B cell (primary cell): ENCODE data around the gene MTF2. TPM values are rescaled to one million over a fixed set of nuclear protein-coding genes. Genes with fewer than 3 reads are reported as not detected.

ENCODE experiments used
- ATAC-seq: fragments of 200-7000 bp; cut with Tn5 transposase; one replicate; pipeline ENCODE4 v1.10.0; 2021; ENCODE audit warnings: low read depth, mild to moderate bottlenecking, moderate number of reproducible peaks, moderate library complexity
- CTCF ChIA-PET: fragments of 350-600 bp; sonication (Branson Sonifier 250); formaldehyde crosslinking; loops from one replicate; lab custom pipeline; 2021; ENCODE audit warnings: antibody characterized with exemption, inconsistent platforms; lab: Charles Lee
- POLR2A ChIA-PET: fragments of 350-600 bp; sonication (Branson Sonifier 250); formaldehyde crosslinking; loops from one replicate; lab custom pipeline; 2021; ENCODE audit warnings: antibody characterized with exemption; lab: Charles Lee
- DNase-seq: peaks from one replicate; pipeline ENCODE4 v3.0.0; 2013
- H2AFZ ChIP-seq: 2 replicates; pipeline ENCODE4 v1.6.1; 2012; ENCODE audit warnings: mild to moderate bottlenecking, low read depth, low read length; ENCODE audit not compliant: insufficient read depth, poor library complexity, severe bottlenecking
- H3K27ac ChIP-seq, 2 donors: 1 replicate in 1 of 2; 2 replicates in 1 of 2; pipeline ENCODE4 v1.5.1; 2012 to 2013; ENCODE audit warnings: low read length in 2 of 2, mild to moderate bottlenecking in 2 of 2, moderate library complexity in 1 of 2
- H3K27me3 ChIP-seq, 4 experiments: fragments of 200-600 bp in 1 of 4; sonication (generic) in 1 of 4; replicated peaks in 1 of 4; 1 replicate in 2 of 4; 2 replicates in 2 of 4; pipeline versions ENCODE4 v1.6.1 to v1.7.0; 2013 to 2016; ENCODE audit warnings: low read length in 3 of 4, mild to moderate bottlenecking in 2 of 4, mixed read lengths in 1 of 4, moderate library complexity in 1 of 4; ENCODE audit not compliant: insufficient read depth in 4 of 4, control insufficient read depth in 3 of 4; ENCODE audit errors: control extremely low read depth in 1 of 4
- H3K36me3 ChIP-seq, 2 experiments: replicated peaks in 1 of 2; 1 replicate in 1 of 2; 2 replicates in 1 of 2; pipeline versions ENCODE4 v1.6.1 to v1.7.1; 2013; ENCODE audit warnings: low read length in 1 of 2; ENCODE audit not compliant: insufficient read depth in 2 of 2, control insufficient read depth in 1 of 2; ENCODE audit errors: control extremely low read depth in 1 of 2, extremely low read depth in 1 of 2
- H3K4me1 ChIP-seq, 2 donors: fragments of 200-600 bp in 1 of 2; sonication (generic) in 1 of 2; 1 replicate in 1 of 2; 2 replicates in 1 of 2; pipeline versions ENCODE4 v1.5.1 to v1.6.1; 2013 to 2017; ENCODE audit warnings: low read length in 2 of 2; ENCODE audit not compliant: control insufficient read depth in 2 of 2, insufficient read depth in 2 of 2
- H3K4me2 ChIP-seq: replicated peaks from 2 replicates; pipeline ENCODE3; 2012; ENCODE audit warnings: mild to moderate bottlenecking, low read depth, low read length; ENCODE audit not compliant: poor library complexity, severe bottlenecking
- H3K4me3 ChIP-seq, 5 experiments: fragments of 200-600 bp in 1 of 5; sonication (generic) in 1 of 5; 1 replicate in 3 of 5; 2 replicates in 2 of 5; pipeline versions ENCODE4 v1.5.1 to v1.7.0; 2011 to 2016; ENCODE audit warnings: low read length in 4 of 5, mild to moderate bottlenecking in 4 of 5, low read depth in 2 of 5, control low read depth in 1 of 5, moderate library complexity in 1 of 5; ENCODE audit not compliant: insufficient read depth in 1 of 5; ENCODE audit errors: control extremely low read depth in 1 of 5, extremely low read depth in 1 of 5
- H3K79me2 ChIP-seq: fragments of 200-600 bp; sonication (generic); one replicate; pipeline ENCODE4 v1.6.0; 2016; ENCODE audit warnings: low read length; ENCODE audit not compliant: control insufficient read depth, insufficient read depth
- H3K9ac ChIP-seq: fragments of 200-600 bp; sonication (generic); 2 replicates; pipeline ENCODE4 v1.6.1; 2017; ENCODE audit warnings: mild to moderate bottlenecking, low read length, moderate library complexity
- H3K9me3 ChIP-seq, 3 donors: one replicate each; pipeline versions ENCODE4 v1.6.1 to v1.7.1; 2013; ENCODE audit warnings: low read length in 2 of 3; ENCODE audit not compliant: control insufficient read depth in 2 of 3, insufficient read depth in 1 of 3; ENCODE audit errors: control extremely low read depth in 1 of 3
- H4K20me1 ChIP-seq: 2 replicates; pipeline ENCODE4 v1.6.0; 2012; ENCODE audit warnings: mild to moderate bottlenecking, low read length; ENCODE audit not compliant: insufficient read depth, control insufficient read depth, poor library complexity, severe bottlenecking
- H3K27ac Mint-ChIP-seq: one replicate; pipeline ENCODE4 v1.8.0; 2021; ENCODE audit warnings: mixed read lengths
- H3K27me3 Mint-ChIP-seq: one replicate; pipeline ENCODE4 v1.8.0; 2021; ENCODE audit warnings: mixed read lengths
- H3K4me1 Mint-ChIP-seq: one replicate; pipeline ENCODE4 v1.8.0; 2021; ENCODE audit warnings: mixed read lengths
- H3K4me3 Mint-ChIP-seq: one replicate; pipeline ENCODE4 v1.8.0; 2021; ENCODE audit warnings: mixed read lengths
- H3K9me3 Mint-ChIP-seq: one replicate; pipeline ENCODE4 v1.8.0; 2022; ENCODE audit warnings: mixed read lengths; ENCODE audit not compliant: insufficient read depth
- CTCF ChIP-seq: fragments of 200-600 bp; IDR thresholded peaks from one replicate; pipeline ENCODE4 v1.8.0; 2022; ENCODE audit warnings: antibody characterized with exemption, mild to moderate bottlenecking
- EZH2 ChIP-seq: IDR thresholded peaks from 2 replicates; pipeline ENCODE4 v1.6.1; 2012; ENCODE audit warnings: borderline replicate concordance, low read depth, mild to moderate bottlenecking, moderate library complexity, low read length; ENCODE audit not compliant: insufficient read depth, poor library complexity, severe bottlenecking
- WGBS: methylation state at CpG from one replicate; pipeline ENCODE4 v1.1.5; 2013; ENCODE audit warnings: missing lambda C conversion rate; ENCODE audit not compliant: insufficient coverage; 5-methylcytosine and 5-hydroxymethylcytosine counted together
- intact Hi-C: fragments of 100-400 bp; cut with micrococcal nuclease; formaldehyde crosslinking; loops from one replicate; pipeline ENCODE4 v1.10.0; 2022
- polyA plus RNA-seq: library from polyadenylated mRNA; depleted of rRNA; stranded (reverse); fragments of >200 nt; gene quantifications from 2 replicates; pipeline ENCODE4 v1.2.3, GENCODE V29; 2012
- total RNA-seq, 2 donors: library from RNA; stranded (reverse); fragments of 120-200 nt in 1 of 2; gene quantifications; 1 replicate in 1 of 2; 2 replicates in 1 of 2; pipeline versions ENCODE4 v1.2.3 to v1.2.4, GENCODE V29; 2013 to 2022

The MTF2 gene
- total and polyA plus RNA-seq, 2 donors (not counting 1 experiment from before 2014, with no cell fraction given), result 19.5 to 68.6 TPM

GRCh38 chr1:93142161-93142560 lies 63.1 kb downstream of the MTF2 start:
- H3K4me3 ChIP-seq, result no peak overlapping the region
- no peaks in the 10 kb centered on the region for H3K9me3 ChIP-seq
- intact Hi-C loops, result no loop called here
- DNase-seq (no peak), ATAC-seq (no peak)
- ChIA-PET CTCF (no interaction called here), POLR2A (no interaction called here)
- no peaks in the 10 kb centered on the region for H4K20me1 ChIP-seq
- TF ChIP-seq EZH2 (no peak), CTCF (no peak)
- WGBS, result 92% methylated on average over 1 of the region's 2 CpGs
- no peaks in the 10 kb centered on the region for H3K4me1 ChIP-seq
- H3K79me2 ChIP-seq, result no peaks in the 10 kb centered on the region
- H3K4me1 Mint-ChIP-seq, result no peaks in the 10 kb centered on the region
- no peak overlapping the region for H3K9ac ChIP-seq
- H3K4me2 ChIP-seq, result no peak overlapping the region
- no peak overlapping the region for H3K4me3 Mint-ChIP-seq
- no peaks in the 10 kb centered on the region for H3K27me3 ChIP-seq
- H3K36me3 ChIP-seq, result peaks cover 11 to 23% of the 10 kb centered on the region in 2 experiments
- no peak overlapping the region for H3K27ac Mint-ChIP-seq
- H3K9me3 Mint-ChIP-seq, result no peaks in the 10 kb centered on the region
- no peaks in the 10 kb centered on the region for H3K27me3 Mint-ChIP-seq
- H2AFZ ChIP-seq, result no peak overlapping the region
- H3K27ac ChIP-seq, result no peak overlapping the region

- Histone ChIP-seq H4K20me1 (no peaks in the 10 kb centered on the region), H3K27me3 (no peaks in the 10 kb centered on the region), H3K9ac (no peak overlapping the region), H3K4me1 (no peaks in the 10 kb centered on the region), H3K4me2 (no peak overlapping the region), H3K9me3 (no peaks in the 10 kb centered on the region), H3K79me2 (no peaks in the 10 kb centered on the region), H3K27ac (no peak overlapping the region), H2AFZ (no peak overlapping the region), H3K36me3 (peaks cover 9 to 19% of the 10 kb centered on the region in 2 experiments), H3K4me3 (no peak overlapping the region)
- CTCF ChIA-PET, result interaction anchor here (1.2 kb wide), 1 partner anchor 162 kb away, joined by 3 read pairs; no protein-coding TSS in a partner anchor
- Mint-ChIP-seq H3K4me1 (no peaks in the 10 kb centered on the region), H3K27ac (no peak overlapping the region), H3K9me3 (no peaks in the 10 kb centered on the region), H3K4me3 (no peak overlapping the region), H3K27me3 (no peaks in the 10 kb centered on the region)
- POLR2A ChIA-PET, result no interaction called here
- 80% methylated on average over 1 of the region's 1 CpG for WGBS
- TF ChIP-seq EZH2, result no peak
- no peak for TF ChIP-seq CTCF
- ATAC-seq (no peak), DNase-seq (no peak)
- intact Hi-C loops, result no loop called here
These were observed 64.1 kb downstream of the MTF2 start for GRCh38 chr1:93143136-93143535.
